ENCODE measurements around the gene DUSP9. TPM values are rescaled to one million over a fixed set of nuclear protein-coding genes. Genes with fewer than 3 reads are reported as not detected.

Gene DUSP9
- total RNA-seq, 5 donors from 2014 or later (not counting 1 experiment from before 2014, with no cell fraction given), result 0.13 to 0.19 TPM; not detected in 3

DNA sequence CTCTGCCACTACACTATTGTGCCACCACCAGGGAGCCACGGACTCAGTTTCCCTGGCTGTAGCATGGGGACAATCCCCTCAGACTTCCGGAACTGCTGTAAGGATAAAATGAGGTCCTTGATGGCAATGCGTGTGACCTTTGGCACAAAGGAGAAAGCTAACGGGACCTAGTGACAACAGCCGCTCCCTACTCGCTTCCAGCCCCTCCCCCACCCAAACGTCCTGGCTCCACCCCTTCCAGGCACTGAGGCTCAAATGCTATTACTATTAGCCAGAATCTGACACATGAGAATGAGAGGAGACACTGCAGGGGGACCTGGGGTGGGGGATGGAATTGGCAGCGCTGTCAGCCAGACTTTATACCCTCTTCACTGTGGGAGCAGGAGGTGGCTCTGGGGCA lies 5.4 kb upstream of the DUSP9 start:
- no peak for ATAC-seq (replicated peaks in 1 of 4)

DNA sequence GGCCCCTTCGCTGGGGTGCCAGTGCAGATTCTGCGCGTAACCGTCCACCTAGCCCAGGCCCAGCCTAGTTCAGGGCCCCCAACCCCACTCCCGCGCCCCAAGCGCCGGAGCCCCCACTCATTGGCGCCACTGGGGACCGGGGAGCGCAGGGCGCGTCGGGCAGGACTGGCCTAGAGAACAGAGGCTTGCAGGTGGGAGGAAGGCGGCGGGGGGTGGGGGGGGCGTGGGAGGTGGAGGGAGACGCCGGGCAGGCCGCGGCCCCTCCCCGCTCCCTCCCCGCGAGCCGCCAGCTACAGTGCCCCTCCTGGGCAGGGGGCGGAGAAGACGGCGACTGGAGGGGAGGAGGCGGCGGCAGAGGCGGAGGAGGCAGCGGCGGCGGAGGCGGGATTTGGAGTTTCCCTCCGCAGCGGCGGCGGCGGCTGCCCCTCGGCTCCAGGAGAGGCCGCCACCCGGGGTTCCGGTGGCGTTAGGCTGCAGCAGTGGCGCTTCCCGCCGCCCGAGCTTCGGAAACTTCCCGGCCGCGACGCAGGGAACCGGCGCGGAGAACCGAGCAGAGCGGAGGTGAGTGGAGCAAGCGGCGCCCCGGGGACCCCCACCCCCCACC lies 4.8 kb upstream of the DUSP9 start:
- Mint-ChIP-seq H3K27me3 (peaks cover 20 to 38% of the 10 kb centered on the region in 2 donors), H3K27ac (no peak overlapping the region), H3K4me3 (peak overlapping the region in 1 of 3 donors; percentile 69), H3K9me3 (no peaks in the 10 kb centered on the region), H3K4me1 (peaks cover 10 to 20% (median 14%) of the 10 kb centered on the region in 3 donors), H3K36me3 (no peaks in the 10 kb centered on the region)
- 2% methylated on average over 21 of the region's 62 CpGs for WGBS (ENCODE audit: insufficient coverage)
- DNase-seq, result peak in 1 of 35 experiments; percentile 25
- Histone ChIP-seq H3K4me3 (ENCODE audit: control insufficient read depth in 1 of 2, extremely low read depth in 1 of 2, low read length in 1 of 2) (peak overlapping the region in 1 of 2 donors; percentile 0), H3K27ac (ENCODE audit: low read length) (no peak overlapping the region), H3K27me3 (replicated peaks in 1 of 2; ENCODE audit: control insufficient read depth in 2 of 2, extremely low read depth in 1 of 2, insufficient read depth in 2 of 2, low read length in 1 of 2) (peaks cover 8 to 74% of the 10 kb centered on the region in 2 experiments), H3K9me3 (no peaks in the 10 kb centered on the region), H3K4me1 (ENCODE audit: control insufficient read depth in 1 of 2, extremely low read depth in 1 of 2, insufficient read depth in 2 of 2, low read length in 2 of 2) (peaks cover 0 to 27% of the 10 kb centered on the region in 2 experiments), H3K36me3 (ENCODE audit: control insufficient read depth in 2 of 2, extremely low read depth in 1 of 2, insufficient read depth in 1 of 2, low read length in 1 of 2) (no peaks in the 10 kb centered on the region)
- POLR2A ChIA-PET, result no interaction called here
- CTCF ChIA-PET, result no interaction called here
- ATAC-seq (replicated peaks in 1 of 4), result peak in 1 of 4 experiments; percentile 45

More for the DNA sequence above, 5.4 kb upstream of the DUSP9 start:
- Mint-ChIP-seq H3K9me3 (no peaks in the 10 kb centered on the region), H3K4me3 (peak overlapping the region in 1 of 3 donors; percentile 37), H3K27ac (no peak overlapping the region), H3K36me3 (no peaks in the 10 kb centered on the region), H3K27me3 (peaks cover 20 to 38% of the 10 kb centered on the region in 2 donors), H3K4me1 (peaks cover 10 to 20% (median 14%) of the 10 kb centered on the region in 3 donors)
- Histone ChIP-seq H3K27me3 (replicated peaks in 1 of 2; ENCODE audit: control insufficient read depth in 2 of 2, extremely low read depth in 1 of 2, insufficient read depth in 2 of 2, low read length in 1 of 2) (peaks cover 8 to 72% of the 10 kb centered on the region in 2 experiments), H3K4me3 (ENCODE audit: control insufficient read depth in 1 of 2, extremely low read depth in 1 of 2, low read length in 1 of 2) (peak overlapping the region in 1 of 2 donors; percentile 0), H3K4me1 (ENCODE audit: control insufficient read depth in 1 of 2, extremely low read depth in 1 of 2, insufficient read depth in 2 of 2, low read length in 2 of 2) (peaks cover 0 to 24% of the 10 kb centered on the region in 2 experiments), H3K36me3 (ENCODE audit: control insufficient read depth in 2 of 2, extremely low read depth in 1 of 2, insufficient read depth in 1 of 2, low read length in 1 of 2) (no peaks in the 10 kb centered on the region), H3K27ac (ENCODE audit: low read length) (no peak overlapping the region), H3K9me3 (no peaks in the 10 kb centered on the region)
- no peak for DNase-seq
- ChIA-PET CTCF (no interaction called here), POLR2A (no interaction called here)
- WGBS (ENCODE audit: insufficient coverage), result no CpG with 5 or more reads among the region's 8 CpGs

DNA sequence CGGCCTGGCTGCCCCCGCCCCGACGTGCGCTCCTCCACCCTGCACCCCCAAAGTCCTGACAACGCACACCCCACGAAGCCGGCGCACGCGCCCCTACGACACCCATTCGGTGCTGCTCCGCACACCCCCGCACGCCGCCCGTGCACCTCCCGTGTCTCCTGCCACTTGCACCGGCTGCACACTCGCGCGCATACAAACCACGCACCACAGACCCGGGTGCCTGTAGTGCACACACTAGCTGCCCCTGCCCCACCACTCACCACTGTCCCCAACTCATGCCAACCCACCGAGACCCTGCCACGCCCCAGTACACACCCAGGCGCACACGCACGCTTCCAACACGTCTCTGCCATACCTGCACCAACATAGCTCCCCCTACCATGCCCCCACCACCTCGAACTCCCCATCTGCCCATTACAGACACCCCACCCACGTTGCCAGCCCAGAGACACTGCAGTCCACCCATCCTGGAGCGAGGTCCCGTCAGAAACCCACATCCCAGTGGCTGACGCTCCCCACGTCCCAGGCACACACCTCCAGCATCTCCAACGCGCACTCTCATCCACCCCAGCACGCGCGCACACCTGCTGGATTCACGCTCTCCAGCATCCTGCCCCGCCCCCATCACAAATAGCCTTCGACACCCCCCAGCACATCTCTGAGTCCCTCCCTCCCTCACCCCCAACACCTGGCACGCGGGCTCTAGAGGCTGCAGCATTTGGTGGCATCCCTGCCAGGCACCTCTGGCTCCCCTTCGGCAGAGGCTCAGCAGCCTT lies 4.2 kb upstream of the DUSP9 start:
- Histone ChIP-seq H3K27ac (ENCODE audit: low read length) (no peak overlapping the region), H3K36me3 (ENCODE audit: control insufficient read depth in 2 of 2, extremely low read depth in 1 of 2, insufficient read depth in 1 of 2, low read length in 1 of 2) (no peaks in the 10 kb centered on the region), H3K4me1 (ENCODE audit: control insufficient read depth in 1 of 2, extremely low read depth in 1 of 2, insufficient read depth in 2 of 2, low read length in 2 of 2) (peaks cover 0 to 34% of the 10 kb centered on the region in 2 experiments), H3K4me3 (ENCODE audit: control insufficient read depth in 1 of 2, extremely low read depth in 1 of 2, low read length in 1 of 2) (peak overlapping the region in 1 of 2 donors; percentile 6), H3K9me3 (no peaks in the 10 kb centered on the region), H3K27me3 (replicated peaks in 1 of 2; ENCODE audit: control insufficient read depth in 2 of 2, extremely low read depth in 1 of 2, insufficient read depth in 2 of 2, low read length in 1 of 2) (peaks cover 8 to 78% of the 10 kb centered on the region in 2 experiments)
- Mint-ChIP-seq H3K4me1 (peaks cover 10 to 22% (median 16%) of the 10 kb centered on the region in 3 donors), H3K27ac (no peak overlapping the region), H3K9me3 (no peaks in the 10 kb centered on the region), H3K36me3 (no peaks in the 10 kb centered on the region), H3K4me3 (peak overlapping the region; percentile 24 to 69 (median 25)), H3K27me3 (peaks cover 20 to 38% of the 10 kb centered on the region in 2 donors)
- no peak for ATAC-seq (replicated peaks in 1 of 4)
- WGBS (ENCODE audit: insufficient coverage), result 4% methylated on average over 5 of the region's 48 CpGs
- ChIA-PET POLR2A (no interaction called here), CTCF (no interaction called here)
- DNase-seq, result no peak

DNA sequence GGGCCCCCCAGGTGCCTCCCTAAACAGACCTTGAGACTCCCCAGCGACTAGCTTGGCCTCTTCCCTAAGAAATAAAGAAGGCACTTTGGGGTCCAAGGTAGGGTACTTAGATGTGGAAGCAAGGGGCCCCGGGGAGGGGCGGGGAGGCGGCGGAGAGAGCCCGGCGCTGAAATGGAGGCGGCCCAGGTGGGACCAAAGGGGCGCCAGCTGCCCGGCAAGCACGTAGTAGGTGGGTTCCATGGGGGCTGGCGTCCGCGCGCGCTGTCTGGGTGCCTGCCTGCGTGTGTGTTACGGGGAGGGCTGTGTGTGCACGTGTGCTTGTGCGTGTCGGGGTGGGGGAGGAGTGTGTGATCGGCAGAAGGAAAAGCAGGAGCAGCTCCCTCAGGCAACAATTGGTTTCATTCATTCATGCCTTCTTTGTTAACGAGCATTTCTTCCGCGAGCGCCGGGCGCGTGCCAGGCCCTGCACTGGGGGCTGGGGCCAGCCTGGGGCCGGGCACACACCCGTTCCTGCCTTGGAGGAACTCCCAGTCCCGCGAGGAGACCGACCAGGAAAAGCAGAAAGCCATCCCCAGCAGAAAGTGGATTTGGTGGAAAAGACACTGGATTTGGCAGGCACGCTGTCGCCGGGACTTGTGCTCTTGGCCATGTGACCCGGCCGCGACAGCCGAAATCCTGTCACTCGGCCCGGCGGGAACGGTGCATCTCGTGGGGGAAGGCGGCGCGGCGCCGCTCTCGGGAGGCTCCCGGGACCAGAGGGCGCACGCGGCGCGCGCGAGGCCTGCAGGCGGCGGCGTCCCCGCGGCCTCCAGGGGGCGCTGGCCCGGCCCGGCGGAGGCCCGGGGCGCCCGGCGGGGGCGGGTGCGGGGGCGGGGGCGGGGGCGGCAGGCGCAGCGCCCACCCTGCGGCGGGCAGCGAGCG lies 3.3 kb upstream of the DUSP9 start:
- 3% methylated on average over 31 of the region's 84 CpGs for WGBS (ENCODE audit: insufficient coverage)
- no peaks in the 10 kb centered on the region for H3K9me3 Mint-ChIP-seq
- DNase-seq, result peak in 1 of 35 experiments; percentile 51

DNA sequence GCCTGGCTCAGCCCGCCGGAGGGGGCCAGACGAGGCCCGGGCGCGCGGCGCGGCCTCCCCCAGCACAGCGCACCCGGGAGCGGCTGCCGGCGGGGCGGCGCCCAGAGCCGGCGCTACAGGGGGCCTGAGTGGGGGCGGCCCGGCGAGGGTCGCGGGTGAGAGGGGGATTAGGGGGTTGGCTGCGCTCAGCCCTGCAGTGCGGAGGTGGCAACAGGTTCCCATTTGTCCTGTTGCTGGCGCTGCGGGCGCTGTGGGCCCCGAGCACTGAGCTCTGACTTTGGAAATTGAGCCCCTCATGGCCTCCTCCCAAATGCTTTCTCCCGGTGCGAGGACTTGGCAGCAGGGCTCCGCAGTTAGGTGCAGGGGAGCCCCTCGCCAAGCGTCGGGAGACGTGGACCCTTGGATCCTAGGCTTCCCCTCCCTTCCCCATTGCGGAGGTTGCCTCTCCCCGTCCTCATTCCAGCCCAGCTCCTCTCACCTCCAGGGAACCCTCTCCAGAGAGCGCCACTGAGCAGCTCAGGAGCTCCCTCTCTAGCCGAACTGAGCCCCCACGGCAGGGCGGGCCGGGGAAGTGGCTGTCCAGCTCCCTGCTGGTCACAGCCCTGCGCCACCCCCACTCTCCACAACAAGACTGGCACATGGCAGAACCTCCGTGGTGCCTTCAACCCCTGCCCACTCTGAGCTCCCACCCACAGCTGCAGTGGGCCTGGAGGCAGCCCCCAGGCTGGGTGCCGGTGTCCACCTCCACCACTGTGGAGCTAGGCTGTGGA lies 2.5 kb upstream of the DUSP9 start:
- H3K9me3 Mint-ChIP-seq, result no peaks in the 10 kb centered on the region
- peaks cover 10 to 22% (median 16%) of the 10 kb centered on the region in 3 donors for H3K4me1 Mint-ChIP-seq
- ATAC-seq (replicated peaks in 1 of 4), result peak in 1 of 4 experiments; percentile 17
- no peak overlapping the region for H3K4me3 ChIP-seq (ENCODE audit: control insufficient read depth in 1 of 2, extremely low read depth in 1 of 2, low read length in 1 of 2)
- peak overlapping the region in 1 of 3 donors; percentile 43 for H3K4me3 Mint-ChIP-seq
- ChIA-PET POLR2A (no interaction called here), CTCF (interaction anchor here (0.5 to 1.8 kb wide), 5 partner anchors 9 to 703 kb away, joined by 3 to 4 read pairs (median 3); no protein-coding TSS in a partner anchor)
- peaks cover 8 to 81% of the 10 kb centered on the region in 2 experiments for H3K27me3 ChIP-seq (replicated peaks in 1 of 2; ENCODE audit: control insufficient read depth in 2 of 2, extremely low read depth in 1 of 2, insufficient read depth in 2 of 2, low read length in 1 of 2)
- H3K36me3 ChIP-seq (ENCODE audit: control insufficient read depth in 2 of 2, extremely low read depth in 1 of 2, insufficient read depth in 1 of 2, low read length in 1 of 2), result no peaks in the 10 kb centered on the region
- no peak overlapping the region for H3K27ac ChIP-seq (ENCODE audit: low read length)
- whole genome bisulfite sequencing (ENCODE audit: insufficient coverage), result 11% methylated on average over 23 of the region's 46 CpGs
- peaks cover 0 to 34% of the 10 kb centered on the region in 2 experiments for H3K4me1 ChIP-seq (ENCODE audit: control insufficient read depth in 1 of 2, extremely low read depth in 1 of 2, insufficient read depth in 2 of 2, low read length in 2 of 2)
- H3K36me3 Mint-ChIP-seq, result no peaks in the 10 kb centered on the region
- DNase-seq, result peak in 1 of 35 experiments; percentile 12
- peaks cover 20 to 43% of the 10 kb centered on the region in 2 donors for H3K27me3 Mint-ChIP-seq
- no peaks in the 10 kb centered on the region for H3K9me3 ChIP-seq
- no peak overlapping the region for H3K27ac Mint-ChIP-seq

More for the DNA sequence above, 3.3 kb upstream of the DUSP9 start:
- peaks cover 8 to 78% of the 10 kb centered on the region in 2 experiments for H3K27me3 ChIP-seq (replicated peaks in 1 of 2; ENCODE audit: control insufficient read depth in 2 of 2, extremely low read depth in 1 of 2, insufficient read depth in 2 of 2, low read length in 1 of 2)
- H3K36me3 ChIP-seq (ENCODE audit: control insufficient read depth in 2 of 2, extremely low read depth in 1 of 2, insufficient read depth in 1 of 2, low read length in 1 of 2), result no peaks in the 10 kb centered on the region
- H3K27ac Mint-ChIP-seq, result no peak overlapping the region
- ChIA-PET CTCF (interaction anchor here in 1 of 2 donors (1.4 kb wide), 1 partner anchor 702 kb away, joined by 3 read pairs; no protein-coding TSS in a partner anchor), POLR2A (no interaction called here)
- peaks cover 0 to 34% of the 10 kb centered on the region in 2 experiments for H3K4me1 ChIP-seq (ENCODE audit: control insufficient read depth in 1 of 2, extremely low read depth in 1 of 2, insufficient read depth in 2 of 2, low read length in 2 of 2)
- H3K9me3 ChIP-seq, result no peaks in the 10 kb centered on the region
- H3K27ac ChIP-seq (ENCODE audit: low read length), result no peak overlapping the region
- no peaks in the 10 kb centered on the region for H3K36me3 Mint-ChIP-seq
- H3K4me1 Mint-ChIP-seq, result peaks cover 10 to 22% (median 16%) of the 10 kb centered on the region in 3 donors
- peaks cover 20 to 43% of the 10 kb centered on the region in 2 donors for H3K27me3 Mint-ChIP-seq
- H3K4me3 ChIP-seq (ENCODE audit: control insufficient read depth in 1 of 2, extremely low read depth in 1 of 2, low read length in 1 of 2), result peak overlapping the region in 1 of 2 donors; percentile 59
- peak overlapping the region in 1 of 3 donors; percentile 69 for H3K4me3 Mint-ChIP-seq
- ATAC-seq (replicated peaks in 1 of 4), result peak in 3 of 4 experiments; percentile 51 to 63 (median 59)
